Urinary bladder (tissue), 4 donors: Measurements from ENCODE around the gene TMEM271. TPM values are rescaled to one million over a fixed set of nuclear protein-coding genes. Genes with fewer than 3 reads are reported as not detected.
"Not testable (repeated sequence)": the region's sequence is repeated elsewhere in the genome, so short reads cannot be mapped to it uniquely, and the experiment has no call there.

Source experiments
- DNase-seq: peaks from one replicate; pipeline ENCODE4 v3.0.0-alpha.2; 2015; ENCODE audit errors: extremely low spot score
- H3K27ac ChIP-seq: one replicate; pipeline ENCODE4 v1.5.1; 2013; ENCODE audit warnings: low read depth, mild to moderate bottlenecking, moderate library complexity
- H3K36me3 ChIP-seq: one replicate; pipeline ENCODE4 v1.6.1; 2013; ENCODE audit warnings: mild to moderate bottlenecking, moderate library complexity; ENCODE audit not compliant: insufficient read depth
- H3K4me1 ChIP-seq: one replicate; pipeline ENCODE4 v1.6.1; 2013; ENCODE audit warnings: mild to moderate bottlenecking, moderate library complexity; ENCODE audit not compliant: insufficient read depth
- H3K4me3 ChIP-seq: one replicate; pipeline ENCODE4 v1.5.1; 2013; ENCODE audit warnings: low read depth, low read length
- WGBS: extraction: QIAGEN DNeasy Blood & Tissue Kit; methylation state at CpG from one replicate; pipeline ENCODE4 v1.1.7; 2013; 5-methylcytosine and 5-hydroxymethylcytosine counted together
- polyA plus RNA-seq: library from polyadenylated mRNA; stranded (reverse); fragments of 200-250 nt; gene quantifications from one replicate; pipeline ENCODE4 v1.2.3, GENCODE V29; 2013
- total RNA-seq: library from RNA; depleted of rRNA; stranded (reverse); fragments of >200 nt; gene quantifications from one replicate; pipeline ENCODE4 v1.2.3, GENCODE V29; 2014
- donor health status: healthy with polysubstance abuse.
- donor health status: healthy.

TMEM271 gene
- total and polyA plus RNA-seq, 2 donors: 0.21 TPM; not detected in 1

DNA sequence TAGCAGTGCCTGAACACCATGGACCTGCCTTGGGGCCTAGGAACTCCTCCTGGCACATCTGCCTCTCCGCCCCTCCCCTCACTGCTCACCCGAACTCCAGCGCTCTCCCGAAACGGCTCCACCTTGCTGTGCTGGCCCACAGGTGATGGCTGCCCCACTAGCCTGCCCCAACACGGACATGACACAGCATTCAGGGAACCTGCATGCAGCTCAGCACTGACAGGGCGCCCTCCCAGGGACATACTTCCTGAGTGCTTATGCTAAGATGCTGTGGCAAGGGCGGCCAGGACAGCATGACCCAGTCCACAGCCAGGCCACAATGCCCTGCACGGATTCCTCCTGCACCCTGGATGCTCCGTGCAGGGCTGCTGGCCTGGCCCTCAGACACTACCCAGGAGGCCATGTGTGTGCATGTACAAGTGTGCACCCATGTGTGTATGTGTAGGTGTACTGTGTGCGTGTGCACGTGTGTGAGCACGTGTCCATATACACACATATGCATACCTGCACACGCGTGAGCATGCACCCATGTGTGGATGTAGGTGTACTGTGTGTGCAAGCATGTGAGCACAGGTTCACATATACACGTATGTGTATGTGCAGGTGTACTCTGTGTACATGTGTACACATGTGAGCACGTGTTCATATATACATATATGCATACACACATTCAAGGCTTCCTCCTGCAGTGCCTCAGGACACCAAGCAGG lies 6.0 kb downstream of the TMEM271 start:
- no peak overlapping the region for H3K27ac ChIP-seq
- no peaks in the 10 kb centered on the region for H3K4me1 ChIP-seq
- no peak overlapping the region for H3K4me3 ChIP-seq
- H3K36me3 ChIP-seq: no peaks in the 10 kb centered on the region
- WGBS: 76% methylated on average over 17 of the region's 17 CpGs
- no peak for DNase-seq

DNA sequence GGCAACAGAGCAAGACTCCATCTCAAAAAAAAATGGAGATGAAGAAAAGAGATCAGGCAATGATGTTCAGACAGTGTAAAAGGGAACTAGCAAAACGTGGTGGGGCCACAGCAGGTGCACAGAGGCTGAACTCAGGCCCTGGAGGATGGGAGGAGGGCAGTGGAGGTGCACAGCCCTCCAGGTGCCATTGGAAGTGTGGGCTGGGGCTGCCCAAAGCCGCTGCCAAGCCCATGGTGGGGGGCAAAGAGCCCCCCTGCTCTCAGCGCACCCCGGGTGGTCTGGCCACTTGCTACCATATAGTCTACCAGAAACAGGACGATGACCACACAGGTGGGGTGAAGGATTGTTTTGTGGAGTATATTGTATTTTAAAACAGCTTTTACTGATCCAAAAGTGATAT lies 7.1 kb downstream of the TMEM271 start:
- Histone ChIP-seq H3K36me3 (no peaks in the 10 kb centered on the region), H3K4me3 (no peak overlapping the region), H3K4me1 (no peaks in the 10 kb centered on the region), H3K27ac (no peak overlapping the region)
- WGBS: 69% methylated on average over 5 of the region's 5 CpGs
- DNase-seq: no peak

DNA sequence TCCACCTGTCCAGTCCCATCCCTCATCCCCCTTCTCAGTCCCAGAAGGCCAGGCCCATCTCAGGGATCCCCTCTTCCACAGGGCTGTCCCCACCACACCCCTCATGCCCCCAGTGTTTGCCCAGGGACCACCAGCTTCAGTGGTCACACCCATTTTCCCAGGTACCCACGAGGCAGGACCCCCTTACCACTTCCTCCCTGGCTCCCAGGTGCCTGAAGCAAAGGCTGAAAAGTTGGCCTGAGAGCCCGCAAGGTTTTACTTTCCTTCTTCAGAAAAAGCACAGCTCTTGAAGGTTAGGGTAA lies 7.8 kb downstream of the TMEM271 start:
- H3K36me3 ChIP-seq: no peaks in the 10 kb centered on the region
- H3K4me3 ChIP-seq: no peak overlapping the region
- no peak for DNase-seq
- no peak overlapping the region for H3K27ac ChIP-seq
- WGBS: 65% methylated on average over 2 of the region's 2 CpGs
- H3K4me1 ChIP-seq: no peaks in the 10 kb centered on the region

- no peak overlapping the region for H3K4me3 ChIP-seq
Measured at GRCh38 chr4:567457-568350, 8.4 kb downstream of the TMEM271 start.

GRCh38 chr4:566508-567295 lies 9.4 kb downstream of the TMEM271 start:
- Histone ChIP-seq H3K4me3 (no peak overlapping the region), H3K36me3 (no peaks in the 10 kb centered on the region), H3K4me1 (no peaks in the 10 kb centered on the region), H3K27ac (no peak overlapping the region)
- 58% methylated on average over 2 of the region's 2 CpGs for WGBS
- no peak for DNase-seq

More at GRCh38 chr4:567457-568350, 8.4 kb downstream of the TMEM271 start:
- Histone ChIP-seq H3K27ac (no peak overlapping the region), H3K36me3 (no peaks in the 10 kb centered on the region), H3K4me1 (no peaks in the 10 kb centered on the region)
- WGBS: 73% methylated on average over 10 of the region's 10 CpGs
- no peak for DNase-seq

DNA sequence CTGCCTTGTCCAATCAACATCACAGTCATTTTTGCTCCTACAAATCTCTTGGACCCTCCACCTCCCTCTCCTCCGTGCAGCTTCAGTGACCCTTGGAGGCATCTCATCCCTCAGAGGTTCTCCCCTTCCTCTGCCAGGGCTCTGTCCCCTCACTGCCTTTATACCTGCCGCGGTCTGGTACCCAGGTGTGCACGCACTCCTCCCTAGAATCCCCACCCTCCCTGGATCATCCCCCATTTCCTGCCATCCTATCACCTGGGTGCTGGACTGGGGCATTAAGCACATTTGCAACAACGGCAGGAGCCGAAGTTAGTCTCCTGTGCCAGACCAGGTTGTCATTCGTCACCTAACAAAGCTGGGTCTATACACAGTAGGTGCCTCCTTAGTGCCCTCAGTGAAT lies 10.1 kb downstream of the TMEM271 start:
- Histone ChIP-seq H3K27ac (no peak overlapping the region), H3K36me3 (no peaks in the 10 kb centered on the region), H3K4me1 (no peaks in the 10 kb centered on the region), H3K4me3 (no peak overlapping the region)
- no peak for DNase-seq
- 93% methylated on average over 7 of the region's 7 CpGs for WGBS

DNA sequence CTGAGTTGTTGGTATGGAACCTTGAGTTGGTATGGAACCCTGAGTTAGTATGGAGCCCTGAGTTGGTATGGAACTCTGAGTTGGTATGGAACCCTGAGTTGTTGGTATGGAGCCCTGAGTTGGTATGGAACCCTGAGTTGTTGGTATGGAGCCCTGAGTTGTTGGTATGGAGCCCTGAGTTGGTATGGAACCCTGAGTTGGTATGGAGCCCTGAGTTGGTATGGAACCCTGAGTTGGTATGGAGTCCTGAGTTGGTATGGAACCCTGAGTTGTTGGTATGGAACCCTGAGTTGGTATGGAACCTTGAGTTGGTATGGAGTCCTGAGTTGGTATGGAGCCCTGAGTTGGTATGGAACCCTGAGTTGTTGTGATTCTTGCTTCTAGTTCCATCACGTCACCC lies 10.5 kb downstream of the TMEM271 start:
- 84% methylated on average over 1 of the region's 1 CpG for WGBS
- DNase-seq, H3K4me3 ChIP-seq, H3K36me3 ChIP-seq, H3K4me1 ChIP-seq, H3K27ac ChIP-seq: not testable (repeated sequence)

DNA sequence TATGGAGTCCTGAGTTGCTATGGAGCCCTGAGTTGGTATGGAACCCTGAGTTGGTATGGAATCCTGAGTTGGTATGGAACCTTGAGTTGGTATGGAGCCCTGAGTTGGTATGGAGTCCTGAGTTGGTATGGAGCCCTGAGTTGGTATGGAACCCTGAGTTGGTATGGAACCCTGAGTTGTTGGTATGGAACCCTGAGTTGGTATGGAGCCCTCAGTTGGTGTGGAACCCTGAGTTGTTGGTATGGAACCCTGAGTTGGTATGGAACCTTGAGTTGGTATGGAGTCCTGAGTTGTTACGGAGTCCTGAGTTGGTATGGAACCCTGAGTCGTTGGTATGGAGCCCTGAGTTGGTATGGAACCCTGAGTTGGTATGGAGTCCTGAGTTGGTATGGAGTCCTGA lies 13.6 kb downstream of the TMEM271 start:
- 80% methylated on average over 2 of the region's 2 CpGs for WGBS
- not testable (repeated sequence) for H3K27ac ChIP-seq, H3K4me1 ChIP-seq, DNase-seq, H3K36me3 ChIP-seq, H3K4me3 ChIP-seq

GRCh38 chr4:561426-561825 lies 14.7 kb downstream of the TMEM271 start:
- no peak for DNase-seq
- H3K36me3 ChIP-seq: no peaks in the 10 kb centered on the region
- H3K27ac ChIP-seq: no peak overlapping the region
- H3K4me1 ChIP-seq: no peaks in the 10 kb centered on the region
- WGBS: 82% methylated on average over 5 of the region's 5 CpGs
- no peak overlapping the region for H3K4me3 ChIP-seq

- 79% methylated on average over 12 of the region's 12 CpGs for WGBS
- DNase-seq: no peak
Measured at GRCh38 chr4:560731-561291, 15.3 kb downstream of the TMEM271 start.

DNA sequence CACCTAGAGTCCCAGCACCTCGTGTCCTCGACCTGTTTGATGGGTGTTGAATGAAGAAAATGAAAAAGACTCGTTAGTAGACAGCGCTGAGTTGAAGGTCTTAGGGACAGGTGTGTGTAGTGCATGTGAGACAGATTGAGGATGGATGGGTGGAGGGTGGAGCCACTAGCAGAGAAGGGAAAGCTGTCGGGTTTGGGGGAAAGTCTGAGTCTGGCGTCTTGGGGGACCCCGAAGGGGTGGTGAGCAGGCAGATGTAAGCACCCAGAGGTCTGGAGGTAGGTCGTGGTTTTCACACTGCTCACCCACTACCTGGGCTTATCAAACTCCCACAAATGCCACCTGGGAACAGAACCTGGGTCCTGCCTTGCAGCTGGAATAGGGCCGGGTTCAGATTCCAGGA lies 16.0 kb downstream of the TMEM271 start:
- no peaks in the 10 kb centered on the region for H3K4me1 ChIP-seq
- H3K36me3 ChIP-seq: no peaks in the 10 kb centered on the region
- 81% methylated on average over 9 of the region's 9 CpGs for WGBS
- no peak overlapping the region for H3K27ac ChIP-seq
- DNase-seq: no peak
- no peak overlapping the region for H3K4me3 ChIP-seq

More at GRCh38 chr4:560731-561291, 15.3 kb downstream of the TMEM271 start:
- H3K36me3 ChIP-seq: no peaks in the 10 kb centered on the region
- no peak overlapping the region for H3K27ac ChIP-seq
- no peak overlapping the region for H3K4me3 ChIP-seq
- no peaks in the 10 kb centered on the region for H3K4me1 ChIP-seq

DNA sequence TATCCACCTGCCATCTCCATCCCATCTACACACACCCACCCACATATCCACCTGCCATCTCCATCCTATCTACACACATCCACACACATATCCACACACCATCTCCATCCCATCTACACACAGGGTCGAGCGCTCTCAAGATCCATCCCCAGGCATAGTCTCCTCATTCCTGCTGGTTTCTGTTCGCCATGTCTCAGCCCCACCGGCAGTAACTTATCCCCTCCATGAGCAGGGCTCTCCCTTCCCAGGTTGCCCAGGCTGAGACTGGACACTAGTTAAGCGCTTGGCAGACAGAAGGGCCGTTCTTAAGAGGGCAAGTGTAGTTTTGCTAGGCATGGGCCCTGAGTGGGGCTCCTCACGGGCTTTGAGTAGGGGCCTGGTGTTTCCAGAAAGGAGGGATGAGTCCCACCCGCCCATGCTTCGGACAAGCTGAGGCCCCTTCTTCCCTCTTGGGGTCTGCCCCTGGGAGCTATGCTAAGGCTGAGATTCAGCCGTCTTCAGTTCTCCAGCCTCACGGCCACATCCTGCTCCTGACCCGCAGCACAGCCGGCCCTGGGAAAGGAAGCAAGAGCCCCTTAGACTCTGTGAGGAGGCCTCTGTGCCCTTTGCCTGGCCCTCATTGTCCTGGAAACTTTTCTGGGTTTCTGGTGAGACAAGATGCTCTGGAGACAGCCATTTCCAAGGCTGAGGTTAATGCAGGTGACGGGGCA lies 20.4 kb downstream of the TMEM271 start:
- DNase-seq: no peak
- Histone ChIP-seq H3K36me3 (no peaks in the 10 kb centered on the region), H3K4me3 (no peak overlapping the region), H3K4me1 (no peaks in the 10 kb centered on the region), H3K27ac (no peak overlapping the region)
- 88% methylated on average over 14 of the region's 14 CpGs for WGBS

GRCh38 chr4:554793-555320 lies 21.2 kb downstream of the TMEM271 start:
- not testable (repeated sequence) for DNase-seq, H3K4me1 ChIP-seq, H3K36me3 ChIP-seq, H3K4me3 ChIP-seq, H3K27ac ChIP-seq
- WGBS: 79% methylated on average over 3 of the region's 3 CpGs
